ENCODE data around the gene B4GALT4.
"Not testable (repeated sequence)": the region's sequence is repeated elsewhere in the genome, so short reads cannot be mapped to it uniquely, and the experiment has no call there.

Gene B4GALT4, protein sequence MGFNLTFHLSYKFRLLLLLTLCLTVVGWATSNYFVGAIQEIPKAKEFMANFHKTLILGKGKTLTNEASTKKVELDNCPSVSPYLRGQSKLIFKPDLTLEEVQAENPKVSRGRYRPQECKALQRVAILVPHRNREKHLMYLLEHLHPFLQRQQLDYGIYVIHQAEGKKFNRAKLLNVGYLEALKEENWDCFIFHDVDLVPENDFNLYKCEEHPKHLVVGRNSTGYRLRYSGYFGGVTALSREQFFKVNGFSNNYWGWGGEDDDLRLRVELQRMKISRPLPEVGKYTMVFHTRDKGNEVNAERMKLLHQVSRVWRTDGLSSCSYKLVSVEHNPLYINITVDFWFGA

DNA sequence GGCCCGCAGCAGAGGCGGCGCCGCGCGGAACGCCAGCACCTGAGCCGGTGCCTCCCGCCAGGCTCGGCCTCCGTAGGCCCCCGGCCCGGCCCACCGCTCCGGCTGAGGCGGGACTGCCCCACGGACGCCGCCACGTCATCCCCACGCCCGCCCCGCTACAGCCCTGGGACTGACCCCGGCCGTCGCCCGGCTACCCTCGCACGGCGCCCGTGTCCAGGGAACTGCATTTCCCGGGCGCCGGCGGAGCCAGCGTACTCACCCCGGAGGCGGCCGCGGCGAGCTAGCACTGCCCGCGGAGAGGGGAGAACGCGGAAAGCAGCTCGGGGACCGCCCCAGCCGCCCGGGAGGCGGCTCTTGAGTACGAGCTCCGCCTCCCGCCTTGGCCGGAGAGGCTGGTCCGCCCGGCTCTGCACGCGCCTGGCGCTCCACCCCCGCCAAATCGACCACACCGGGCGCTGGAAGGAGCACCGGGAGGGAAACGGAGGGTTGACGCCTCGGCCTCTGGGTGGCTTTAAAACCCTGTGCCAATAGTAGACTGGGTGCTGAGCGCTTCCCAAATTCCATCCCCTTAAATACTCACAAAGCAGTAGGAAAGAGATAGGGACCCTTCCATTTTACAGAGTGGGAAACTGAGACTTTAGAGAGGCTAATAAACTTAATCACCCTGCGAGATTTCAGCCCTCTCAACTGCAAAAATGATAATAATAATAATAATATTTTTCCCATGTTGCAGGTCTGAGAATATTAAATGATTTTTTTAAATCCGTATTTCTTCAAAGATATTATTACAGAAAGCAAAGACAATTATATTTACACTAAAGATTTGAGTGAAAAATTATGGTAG lies at the start of gene B4GALT4:
Gene B4GALT4, minus strand, starts transcription at position 288 of the 844 bp plus-strand sequence. CDS start 10,779 bp downstream, outside the sequence.
- peak; percentile 83 for DNase-seq

DNA sequence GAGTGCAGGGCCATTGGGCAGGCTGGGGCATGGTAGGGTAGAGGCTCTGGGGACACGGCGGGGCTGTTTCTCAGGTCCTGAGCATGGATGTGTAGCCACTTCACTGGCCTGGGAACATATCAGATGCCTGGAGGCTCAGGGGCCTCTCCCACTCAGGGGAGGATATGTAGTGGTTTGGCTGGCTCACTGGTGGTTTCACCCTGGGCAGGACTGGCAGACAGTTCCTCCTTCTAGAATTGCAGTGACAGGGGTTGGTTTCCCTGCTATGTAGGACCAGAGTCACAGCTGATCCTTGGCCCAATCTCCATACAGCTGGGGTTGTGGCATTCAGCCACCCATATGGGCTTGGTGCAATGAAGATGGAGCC lies 48.7 kb upstream of the B4GALT4 start:
- DNase-seq: no peak

DNA sequence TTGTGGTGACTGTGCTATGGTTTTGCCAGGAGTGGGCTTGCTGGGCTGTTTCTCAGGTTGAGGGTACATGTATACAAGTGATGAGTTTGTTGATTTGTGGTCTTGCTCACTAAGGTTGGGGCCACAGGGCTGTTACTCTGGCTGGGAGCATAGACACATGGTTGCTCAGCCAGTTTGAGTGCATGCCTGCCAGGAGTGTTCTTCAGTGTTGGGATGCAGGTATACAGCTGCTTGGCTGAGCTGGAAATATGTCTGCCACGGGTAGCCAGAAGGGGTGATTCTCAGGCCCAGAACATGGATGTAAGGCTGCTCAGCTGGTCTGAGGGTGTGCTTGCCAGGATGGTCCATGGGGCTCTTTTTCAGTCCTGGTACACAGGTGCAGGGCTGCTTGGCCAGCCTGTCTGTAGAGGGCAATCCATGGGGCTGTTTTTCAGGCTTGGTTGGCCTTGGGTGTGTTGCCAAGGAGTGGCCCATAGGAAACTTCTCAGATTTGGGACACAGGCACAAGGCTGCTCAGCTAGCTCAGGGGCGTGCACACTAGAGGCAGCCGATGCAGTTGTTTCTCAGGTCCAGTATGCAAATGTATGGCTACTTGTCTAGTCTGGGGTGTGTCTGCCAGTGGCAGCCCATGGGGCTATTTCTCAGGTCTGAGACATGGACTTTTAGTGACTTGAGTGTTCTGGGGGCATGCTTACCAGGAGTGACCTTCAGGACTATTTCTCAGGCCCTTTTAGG lies 48.2 kb upstream of the B4GALT4 start:
- no peak for DNase-seq

DNA sequence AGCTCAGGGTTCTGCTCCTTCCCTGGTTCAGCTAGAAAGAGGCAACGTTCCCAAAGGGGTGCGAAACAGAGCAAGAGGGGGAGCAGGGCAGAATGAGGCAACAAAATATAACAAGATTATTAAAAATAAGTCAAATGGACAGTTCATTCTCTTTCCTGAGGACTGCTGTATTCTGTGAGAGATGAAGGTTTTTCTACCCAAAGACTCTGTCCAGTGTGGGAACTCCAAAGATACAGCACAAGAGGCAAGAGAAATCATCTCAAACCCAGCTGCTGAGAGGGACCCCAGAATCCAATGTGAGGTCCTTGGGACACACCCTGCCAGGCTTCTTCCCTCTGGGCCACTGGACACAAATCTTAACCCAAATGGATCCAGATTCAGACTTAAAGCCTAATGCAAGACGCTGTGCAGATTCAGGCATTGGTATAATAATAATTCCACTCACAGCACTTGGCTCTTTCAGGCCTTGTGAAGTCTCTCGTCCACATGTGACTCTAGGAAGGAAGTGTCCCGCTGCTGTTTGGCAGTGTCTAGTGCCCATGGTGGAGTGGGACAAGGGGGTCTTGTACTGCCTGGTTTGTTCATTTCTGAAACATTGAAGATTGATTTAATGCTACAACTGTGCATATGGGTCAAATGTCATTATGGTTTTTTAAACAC lies 39.0 kb upstream of the B4GALT4 start:
- DNase-seq: no peak

DNA sequence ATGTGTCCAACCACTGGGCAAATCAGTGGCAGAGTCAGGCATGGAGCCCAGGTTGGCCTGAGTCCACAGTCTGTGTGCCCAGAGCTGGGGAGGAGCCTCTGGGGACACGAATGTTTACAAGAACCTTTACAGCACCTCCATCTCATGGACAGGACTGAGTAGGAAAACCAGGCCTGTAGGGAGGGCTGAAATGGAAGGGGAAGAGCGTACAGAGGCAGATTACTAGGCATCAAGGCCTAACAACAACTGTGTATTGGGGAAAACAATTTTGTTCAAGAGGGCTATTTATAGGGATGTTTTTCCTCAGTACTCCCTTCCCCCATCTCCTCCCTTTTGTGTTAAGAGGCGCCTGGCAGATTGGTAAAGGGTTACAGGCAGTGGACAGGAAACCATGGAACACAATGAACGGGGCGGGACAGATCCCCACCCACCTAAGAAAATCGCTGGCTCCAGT lies 38.5 kb upstream of the B4GALT4 start:
- DNase-seq: peak; percentile 66

DNA sequence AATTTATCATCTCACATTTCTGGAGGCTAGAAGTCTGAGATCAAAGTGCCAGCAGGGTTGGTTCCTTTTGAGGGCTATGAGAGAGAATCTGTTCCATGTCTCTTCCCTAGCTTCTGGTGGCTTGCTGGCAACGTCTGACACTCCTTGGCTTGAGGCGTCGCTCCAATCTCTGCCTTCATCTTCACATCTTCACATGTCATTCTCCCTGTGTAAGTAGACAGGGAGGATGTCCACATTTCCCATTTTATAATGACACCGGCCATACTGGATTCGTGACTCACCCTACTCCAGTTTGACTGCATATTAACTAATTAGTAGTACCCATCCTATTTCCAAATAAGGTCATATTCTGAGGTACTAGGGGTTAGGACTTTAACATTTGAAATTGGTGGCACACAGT lies 36.0 kb upstream of the B4GALT4 start:
- DNase-seq: no peak

DNA sequence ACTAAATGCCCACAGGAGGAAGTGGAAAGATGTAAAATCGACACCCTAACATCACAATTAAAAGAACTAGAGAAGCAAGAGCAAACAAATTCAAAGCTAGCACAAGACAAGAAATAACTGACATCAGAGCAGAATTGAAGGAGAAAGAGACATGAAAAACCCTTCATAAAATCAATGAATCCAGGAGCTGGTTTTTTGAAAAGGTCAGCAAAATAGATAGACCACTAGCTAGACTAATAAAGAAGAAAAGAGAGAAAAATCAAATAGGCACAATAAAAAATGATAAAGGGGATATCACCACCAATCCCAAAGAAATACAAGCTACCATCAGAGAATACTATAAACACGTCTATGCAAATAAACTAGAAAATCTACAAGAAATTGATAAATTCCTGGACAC lies 29.5 kb upstream of the B4GALT4 start:
- DNase-seq: not testable (repeated sequence)

DNA sequence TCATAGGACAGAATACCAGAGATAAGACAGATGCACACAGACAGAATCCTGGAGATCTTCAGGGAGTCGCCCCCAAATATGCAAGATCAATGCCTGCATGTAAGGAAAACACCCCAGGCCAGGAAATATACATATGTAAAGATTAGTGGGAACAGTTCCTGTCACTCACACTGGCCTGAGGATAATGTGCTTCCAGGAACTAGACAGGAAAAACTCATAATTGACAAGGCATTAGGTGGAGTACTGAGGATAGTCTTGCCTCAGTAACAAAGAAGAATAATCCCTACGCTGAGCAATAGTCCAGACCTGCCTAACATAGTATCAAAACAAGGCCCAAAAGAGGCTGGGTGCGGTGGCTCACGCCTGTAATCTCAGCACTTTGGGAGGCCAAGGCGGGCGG lies 20.4 kb upstream of the B4GALT4 start:
- DNase-seq: no peak

DNA sequence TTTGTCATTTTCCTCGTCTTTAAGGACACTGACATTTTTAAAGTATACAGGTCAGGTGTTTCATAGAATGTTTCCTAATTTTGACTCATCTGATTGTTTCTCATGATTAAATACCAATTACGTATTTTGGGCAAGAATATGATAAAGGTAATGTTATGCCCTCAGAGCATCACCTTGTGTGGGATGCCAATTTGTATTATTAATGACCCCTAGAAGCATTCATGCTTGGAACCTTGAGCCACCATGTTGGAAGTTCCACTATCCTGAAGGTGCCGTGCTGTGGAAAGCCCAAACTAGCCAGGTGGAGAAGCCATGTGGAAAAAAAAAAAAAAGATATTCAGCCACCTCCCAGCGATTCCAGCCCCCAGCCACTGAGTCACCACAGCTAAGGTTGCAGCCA lies 19.1 kb upstream of the B4GALT4 start:
- DNase-seq: no peak

DNA sequence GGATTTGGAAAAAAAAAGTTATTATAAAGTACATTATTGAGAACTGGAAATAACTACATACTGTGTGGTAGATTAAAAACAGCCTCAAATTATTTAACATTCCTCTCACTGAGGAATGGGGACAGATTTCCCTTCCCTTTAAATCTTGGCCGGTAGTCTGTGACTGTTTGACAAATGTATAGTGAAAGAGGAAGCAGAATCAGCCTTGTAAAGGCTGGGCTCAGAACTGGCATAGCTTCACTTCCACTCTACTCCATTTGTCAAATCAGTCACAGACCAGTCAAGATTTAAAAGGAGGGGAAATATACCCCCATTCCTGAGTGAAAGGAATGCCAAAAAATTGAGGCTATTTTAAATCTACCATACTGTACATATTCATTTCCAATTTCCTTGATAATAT lies 18.2 kb upstream of the B4GALT4 start:
- no peak for DNase-seq

DNA sequence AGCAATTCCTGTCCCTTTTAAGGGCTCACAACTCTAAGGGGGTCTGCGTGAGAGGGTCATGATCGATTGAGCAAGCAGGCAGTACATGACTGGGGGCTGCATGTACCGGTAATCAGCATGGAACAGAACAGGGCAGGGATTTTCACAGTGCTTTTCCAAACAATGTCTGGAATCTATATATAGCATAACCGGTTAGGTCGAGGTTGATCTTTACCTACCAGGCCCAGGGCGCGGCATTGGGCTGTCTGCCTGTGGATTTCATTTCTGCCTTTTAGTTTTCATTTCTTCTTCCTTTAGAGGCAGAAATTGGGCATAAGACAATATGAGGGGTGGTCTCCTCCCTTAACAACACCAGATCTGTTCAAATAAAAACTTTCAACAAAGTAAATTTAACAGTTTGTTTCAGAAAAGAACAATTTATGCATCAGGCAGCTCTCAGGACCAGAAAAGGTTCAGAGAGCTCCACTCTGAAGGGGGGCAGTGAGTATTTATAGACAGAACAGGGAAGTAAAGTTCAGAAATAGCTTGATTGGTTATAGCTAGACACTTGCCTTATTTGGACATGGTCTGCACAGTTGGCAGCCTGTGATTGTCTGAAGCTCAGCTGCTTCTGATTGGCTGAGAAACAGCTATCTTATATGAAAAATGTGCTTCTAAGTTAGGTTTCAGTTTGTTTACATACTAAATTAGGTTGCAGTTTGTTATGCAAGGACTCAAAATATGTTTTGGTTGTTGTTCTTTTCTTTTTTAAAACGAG lies 17.2 kb upstream of the B4GALT4 start:
- no peak for DNase-seq

DNA sequence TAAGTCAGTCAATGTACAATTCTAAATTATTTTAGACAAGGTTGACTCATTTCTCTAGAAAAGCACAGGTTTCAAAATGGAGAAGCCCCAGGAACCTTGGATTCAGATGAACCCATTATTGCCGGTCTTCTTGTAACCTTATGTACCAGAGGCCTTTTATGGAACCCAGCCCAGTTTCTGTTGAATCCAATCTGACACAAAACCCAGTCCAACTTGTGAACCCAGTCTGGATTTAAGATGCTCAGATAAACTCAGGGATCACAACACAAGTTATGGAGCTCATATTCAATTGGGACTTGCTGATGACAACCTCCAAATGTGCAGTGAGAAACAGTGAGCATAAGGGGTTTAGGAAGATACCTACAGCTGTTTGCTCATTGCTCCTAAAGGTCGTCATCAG lies 16.4 kb upstream of the B4GALT4 start:
- DNase-seq: no peak

DNA sequence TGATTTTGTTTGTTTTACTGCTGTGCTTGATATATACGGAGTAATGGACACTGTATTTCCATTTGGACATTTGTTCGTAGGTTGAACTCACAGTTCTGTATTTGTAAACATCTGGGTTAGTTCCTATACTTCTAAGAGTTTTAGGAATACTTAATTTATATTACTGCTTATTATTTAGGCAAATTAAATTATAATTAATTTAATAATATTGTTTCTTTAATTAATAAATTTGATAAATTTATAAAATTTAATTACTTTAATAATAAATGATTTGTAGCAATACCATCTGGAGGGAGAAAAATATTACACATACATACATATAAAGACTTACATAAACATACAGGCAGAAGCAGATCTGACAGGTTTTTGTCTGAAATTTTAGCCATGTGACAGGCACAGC lies 14.5 kb upstream of the B4GALT4 start:
- no peak for DNase-seq

DNA sequence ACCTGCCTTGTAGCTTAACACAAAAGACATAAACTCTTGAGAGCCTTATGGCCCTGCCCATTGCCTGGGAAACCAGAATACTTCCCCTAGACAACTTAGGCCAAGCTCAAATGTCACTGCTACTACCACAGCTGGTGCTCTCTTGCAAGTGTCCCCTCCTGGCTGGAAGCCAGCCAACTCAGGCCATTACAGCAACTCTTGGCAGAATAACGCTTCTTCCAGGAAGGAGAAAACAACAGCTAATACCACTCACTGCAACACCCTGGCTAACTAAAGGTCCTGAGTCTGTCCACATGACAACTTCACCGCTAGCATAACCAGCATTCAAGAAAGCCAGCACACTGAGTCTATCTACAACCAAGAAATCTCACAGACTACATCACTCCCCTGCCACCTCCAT lies 5.1 kb upstream of the B4GALT4 start:
- no peak for DNase-seq

DNA sequence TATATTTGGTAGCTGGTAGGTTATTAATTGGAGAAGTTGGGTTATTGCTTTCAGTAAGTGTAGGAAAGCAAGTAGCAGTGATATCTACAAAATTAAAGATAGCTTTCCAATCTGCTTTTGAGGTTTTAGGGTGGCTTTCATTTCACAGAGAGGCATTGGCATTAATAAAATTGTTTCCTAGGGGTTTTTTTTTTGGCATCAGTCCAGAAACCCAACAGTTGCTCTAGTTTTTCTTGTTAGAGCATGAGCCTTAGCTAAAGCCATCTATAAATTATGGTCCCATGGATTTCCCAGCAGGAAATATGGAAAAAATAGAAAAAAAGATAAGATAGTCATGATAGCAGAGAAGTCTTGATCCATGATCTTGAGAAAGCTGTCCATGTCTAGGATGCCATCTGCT lies 3.0 kb upstream of the B4GALT4 start:
- DNase-seq: no peak

DNA sequence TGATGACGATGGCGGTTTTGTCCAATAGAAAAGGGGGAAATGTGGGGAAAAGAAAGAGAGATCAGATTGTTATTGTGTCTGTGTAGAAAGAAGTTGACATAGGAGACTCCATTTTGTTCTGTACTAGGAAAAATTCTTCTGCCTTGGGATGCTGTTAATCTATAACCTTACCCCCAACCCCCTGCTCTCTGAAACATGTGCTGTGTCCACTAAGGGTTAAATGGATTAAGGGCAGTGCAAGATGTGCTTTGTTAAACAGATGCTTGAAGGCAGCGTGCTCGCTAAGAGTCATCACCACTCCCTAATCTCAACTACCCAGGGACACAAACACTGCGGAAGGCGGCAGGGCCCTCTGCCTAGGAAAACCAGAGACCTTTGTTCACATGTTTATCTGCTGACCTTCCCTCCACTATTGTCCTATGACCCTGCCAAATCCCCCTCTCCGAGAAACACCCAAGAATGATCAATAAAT lies 2.4 kb upstream of the B4GALT4 start:
- not testable (repeated sequence) for DNase-seq

DNA sequence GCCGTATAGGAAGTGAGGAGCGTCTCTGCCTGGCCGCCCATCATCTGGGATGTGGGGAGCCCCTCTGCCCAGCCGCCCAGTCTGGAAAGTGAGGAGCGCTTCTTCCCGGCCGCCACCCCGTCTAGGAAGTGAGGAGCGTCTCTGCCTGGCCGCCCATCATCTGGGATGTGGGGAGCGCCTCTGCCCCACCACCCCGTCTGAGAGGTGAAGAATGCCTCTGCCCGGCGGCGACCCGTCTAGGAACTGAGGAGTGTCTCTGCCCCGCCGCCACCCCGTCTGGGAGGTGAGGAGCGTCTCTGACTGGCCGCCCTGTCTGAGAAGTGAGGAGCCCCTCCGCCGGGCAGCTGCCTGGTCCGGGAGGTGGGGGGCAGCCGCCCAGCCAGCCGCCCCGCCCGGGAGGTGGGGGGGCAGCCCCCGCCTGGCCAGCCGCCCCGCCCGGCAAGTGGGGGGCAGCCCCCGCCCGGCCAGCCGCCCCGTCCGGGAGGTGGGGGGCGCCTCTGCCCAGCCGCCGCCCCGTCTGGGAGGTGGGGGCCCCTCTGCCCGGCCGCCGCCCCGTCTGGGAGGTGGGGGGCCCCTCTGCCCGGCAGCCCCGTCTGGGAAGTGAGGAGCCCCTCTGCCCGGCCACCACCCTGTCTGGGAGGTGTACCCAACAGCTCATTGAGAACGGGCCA lies 1.8 kb upstream of the B4GALT4 start:
- not testable (repeated sequence) for DNase-seq

DNA sequence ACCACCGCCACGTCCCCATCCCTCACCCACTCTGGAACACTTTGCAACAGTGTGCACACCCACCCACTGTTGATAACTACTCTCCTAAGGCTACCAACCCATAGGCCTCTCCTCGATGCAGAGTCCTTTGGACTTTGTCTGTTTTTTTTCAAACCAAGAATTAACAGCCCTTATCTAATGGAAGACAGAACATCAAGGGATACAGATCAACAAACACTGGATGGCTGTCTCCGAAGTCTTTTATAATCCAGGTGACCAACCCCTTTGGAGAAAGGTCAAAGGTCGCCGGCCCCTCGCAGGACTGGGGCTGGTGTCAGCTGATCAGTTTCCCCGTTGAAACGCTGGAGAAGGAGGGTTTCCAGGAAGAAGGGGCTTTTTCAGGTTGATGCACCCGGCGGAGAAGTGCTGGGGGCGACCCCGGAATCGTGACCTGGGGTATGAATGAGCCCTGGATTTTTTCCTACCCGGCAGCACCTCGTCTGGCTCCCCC lies 532 bp downstream of the B4GALT4 start:
- no peak for DNase-seq

DNA sequence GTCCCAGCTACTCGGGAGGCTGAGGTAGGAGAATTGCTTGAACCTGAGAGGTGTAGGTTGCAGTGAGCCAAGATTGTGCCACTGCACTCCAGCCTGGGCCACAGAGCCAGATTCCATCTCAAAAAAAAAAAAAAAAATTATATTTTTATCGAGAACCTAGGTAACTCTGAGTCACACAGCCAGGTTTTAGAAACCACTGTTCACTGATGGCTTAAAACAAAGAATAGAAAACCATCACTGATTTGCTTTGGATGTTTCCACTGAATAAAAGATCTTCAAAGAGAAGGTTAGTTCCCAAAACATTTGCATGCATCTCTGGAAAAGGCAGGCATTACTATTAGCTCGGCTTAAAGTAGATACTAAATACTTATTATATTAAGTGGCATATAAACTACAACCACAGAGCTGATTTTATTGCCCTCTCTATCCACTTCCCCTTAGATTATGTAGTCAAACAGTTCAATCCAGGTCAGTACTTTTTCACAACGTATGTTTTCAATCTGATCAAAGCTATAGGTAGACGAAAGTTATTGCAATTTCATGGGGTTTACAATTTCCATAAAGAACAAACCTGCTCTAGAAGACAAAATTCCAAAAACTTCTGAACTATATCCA lies 1.4 kb downstream of the B4GALT4 start:
- DNase-seq: no peak

DNA sequence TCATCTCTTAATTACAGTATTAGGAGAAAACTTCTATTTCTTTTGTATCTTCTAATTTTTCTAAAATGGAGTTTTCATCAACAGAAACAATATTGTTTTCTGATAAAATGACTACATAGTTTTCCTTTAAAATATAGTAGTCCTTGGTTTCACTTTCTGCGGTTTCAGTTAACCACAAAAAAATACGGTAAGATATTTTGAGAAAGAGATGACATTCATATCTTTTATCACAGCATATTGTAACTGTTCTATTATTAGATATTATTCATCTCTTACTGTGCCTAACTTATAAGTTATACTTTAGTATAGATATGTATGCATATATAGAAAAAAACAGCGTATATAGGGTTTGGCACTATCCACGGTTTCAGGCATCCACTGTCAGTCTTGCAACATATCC lies 2.3 kb downstream of the B4GALT4 start:
- DNase-seq: no peak

DNA sequence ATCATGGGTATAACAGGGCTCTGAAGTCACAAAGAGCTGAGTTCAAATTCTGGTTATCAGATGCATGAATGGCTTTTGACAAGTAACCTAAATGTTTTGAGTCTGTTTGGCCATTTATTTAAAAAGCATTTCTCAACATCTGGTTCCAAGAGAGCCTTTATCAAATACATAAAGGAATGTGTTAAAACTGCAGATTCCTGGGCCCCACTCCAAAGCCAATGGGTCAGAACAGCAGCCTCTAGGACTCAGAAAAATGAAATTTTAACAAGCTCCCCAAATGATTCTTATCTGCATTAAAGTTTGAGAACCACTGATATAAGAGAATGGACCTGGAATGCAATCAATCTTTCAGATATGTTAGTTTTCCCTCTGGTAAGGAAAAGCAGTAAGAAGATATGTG lies 3.4 kb downstream of the B4GALT4 start:
- no peak for DNase-seq

Measured in NCI-H1092 (cell line).